Endothelial cell of umbilical vein (primary cell): ENCODE data around the gene MRPS35. TPM values are rescaled to one million over a fixed set of nuclear protein-coding genes. Genes with fewer than 3 reads are reported as not detected.
"Not testable (repeated sequence)": the region's sequence is repeated elsewhere in the genome, so short reads cannot be mapped to it uniquely, and the experiment has no call there.

Experiments used
- BruUV-seq: library from RNA; stranded (reverse); fragments of 400-500 nt; replicated peaks from 2 replicates; lab custom pipeline; 2021; lab: Mats Ljungman, UMichigan
- CTCF ChIA-PET: fragments of 300-600, 350-600 bp; sonication (Branson Sonifier 250); formaldehyde crosslinking; loops from one replicate; lab custom pipeline; 2021; ENCODE audit warnings: antibody characterized with exemption, inconsistent platforms; lab: Charles Lee
- POLR2A ChIA-PET: fragments of 300-600, 350-600 bp; sonication (Branson Sonifier 250); formaldehyde crosslinking; loops from one replicate; lab custom pipeline; 2021; ENCODE audit warnings: antibody characterized with exemption, inconsistent platforms; lab: Charles Lee
- DNase-seq: peaks from one replicate; pipeline ENCODE4 v3.0.0-alpha.2; 2011; ENCODE audit warnings: low read depth, low spot score
- FAIRE-seq: peaks from 2 replicates; lab custom pipeline; 2011; peaks lifted over from hg19 to GRCh38; lab: Jason Lieb, UNC
- H2AFZ ChIP-seq: 2 replicates; pipeline ENCODE4 v1.6.0; 2012; ENCODE audit warnings: low read depth, low read length, control low read depth, inconsistent platforms
- H3K27ac ChIP-seq: 2 replicates; pipeline ENCODE4 v1.5.1; 2011; ENCODE audit warnings: low read depth, mild to moderate bottlenecking, control low read depth, low read length, moderate library complexity; ENCODE audit not compliant: insufficient read depth
- H3K27me3 ChIP-seq, 2 experiments: 2 replicates each; pipeline versions ENCODE4 v1.6.0 to v1.6.1; 2011; ENCODE audit warnings: low read length in 2 of 2, mixed read lengths in 1 of 2; ENCODE audit not compliant: control insufficient read depth in 2 of 2, insufficient read depth in 2 of 2
- H3K36me3 ChIP-seq, 2 experiments: 2 replicates in 1 of 2; 3 replicates in 1 of 2; pipeline ENCODE4 v1.5.1; 2011; ENCODE audit warnings: low read length in 2 of 2, mild to moderate bottlenecking in 1 of 2, moderate library complexity in 1 of 2; ENCODE audit not compliant: control insufficient read depth in 2 of 2, insufficient read depth in 2 of 2; ENCODE audit errors: extremely low read depth in 1 of 2
- H3K4me1 ChIP-seq: 3 replicates; pipeline ENCODE4 v1.5.1; 2011; ENCODE audit warnings: mild to moderate bottlenecking, low read length; ENCODE audit not compliant: control insufficient read depth, insufficient read depth; ENCODE audit errors: extremely low read depth
- H3K4me2 ChIP-seq: 2 replicates; pipeline ENCODE4 v1.6.1; 2011; ENCODE audit warnings: low read length, control low read depth, mixed read lengths; ENCODE audit not compliant: insufficient read depth
- H3K4me3 ChIP-seq, 3 experiments: fragments of 200-600 bp in 1 of 3; sonication (generic), shearing (Covaris generic) in 1 of 3; replicated peaks in 1 of 3; 2 replicates each; pipeline ENCODE4 v1.5.1; 2011 to 2016; ENCODE audit warnings: control low read depth in 3 of 3, low read length in 3 of 3, mild to moderate bottlenecking in 2 of 3, inconsistent platforms in 1 of 3, low read depth in 1 of 3, moderate library complexity in 1 of 3; ENCODE audit not compliant: insufficient read depth in 1 of 3
- H3K79me2 ChIP-seq: 2 replicates; pipeline ENCODE4 v1.6.0; 2012; ENCODE audit warnings: low read length, inconsistent platforms; ENCODE audit not compliant: control insufficient read depth, insufficient read depth
- H3K9ac ChIP-seq: replicated peaks from 2 replicates; pipeline ENCODE3; 2011; ENCODE audit warnings: low read length, control low read depth; ENCODE audit not compliant: insufficient read depth; ENCODE audit errors: extremely low read depth
- H3K9me1 ChIP-seq: replicated peaks from 3 replicates; pipeline ENCODE4 v1.6.0; 2011; ENCODE audit warnings: mild to moderate bottlenecking, low read length; ENCODE audit not compliant: control insufficient read depth, insufficient read depth; ENCODE audit errors: extremely low read depth
- H3K9me3 ChIP-seq: replicated peaks from 2 replicates; pipeline ENCODE4 v1.5.1; 2012; ENCODE audit warnings: low read length, inconsistent platforms; ENCODE audit not compliant: control insufficient read depth, insufficient read depth
- H4K20me1 ChIP-seq: replicated peaks from 2 replicates; pipeline ENCODE3; 2011; ENCODE audit warnings: mild to moderate bottlenecking, low read length; ENCODE audit not compliant: control insufficient read depth, insufficient read depth; ENCODE audit errors: extremely low read depth
- GATA2 ChIP-seq: IDR thresholded peaks from 2 replicates; pipeline ENCODE4 v1.7.0; 2011; ENCODE audit warnings: low read depth, mild to moderate bottlenecking, moderate library complexity, mixed read lengths, low read length; ENCODE audit not compliant: insufficient read length, insufficient read depth
- JUN ChIP-seq: IDR thresholded peaks from 2 replicates; pipeline ENCODE4 v1.6.1; 2011; ENCODE audit warnings: borderline replicate concordance, low read depth; ENCODE audit not compliant: insufficient read length, insufficient read depth
- dilution Hi-C: fragments of 300-500 bp; cut with MboI; formaldehyde crosslinking; loops from one replicate; pipeline ENCODE4 v1.15.0; 2019; ENCODE audit warnings: low sequenced_read_pairs; ENCODE audit not compliant: extremely low pct_ligation_motif_present
- intact Hi-C: fragments of 100-400 bp; cut with micrococcal nuclease; formaldehyde crosslinking; loops from one replicate; pipeline ENCODE4 v1.10.0; 2022
- polyA plus RNA-seq, 4 experiments: library from polyadenylated mRNA; depleted of rRNA in 3 of 4; stranded (reverse) in 3 of 4; unstranded in 1 of 4; fragments of >200 nt; gene quantifications; 2 replicates each; pipeline versions ENCODE4 v1.2.1 to v1.2.3, GENCODE V29; 2011 to 2012; ENCODE audit warnings: missing spikeins in 1 of 4
- total RNA-seq: library from RNA; stranded (reverse); gene quantifications from 2 replicates; pipeline ENCODE4 v1.2.3, GENCODE V29; 2021
- TF ChIP-seq, protein P1 (sequence below), 2 donors: IDR thresholded peaks; 1 replicate in 1 of 2; 2 replicates in 1 of 2; pipeline ENCODE4 v1.5.1; 2011; ENCODE audit warnings: low read length in 2 of 2, mild to moderate bottlenecking in 2 of 2, moderate library complexity in 2 of 2, control low read depth in 1 of 2, inconsistent platforms in 1 of 2, low read depth in 1 of 2; ENCODE audit not compliant: insufficient read depth in 1 of 2; ENCODE audit errors: extremely low read depth in 1 of 2
- TF ChIP-seq, protein P2 (sequence below): IDR thresholded peaks from 2 replicates; pipeline ENCODE4 v1.6.1; 2011; ENCODE audit not compliant: insufficient read depth, insufficient read length

The MRPS35 gene
- total and polyA plus RNA-seq, 2 donors (not counting 3 experiments of a cell fraction or from before 2014, with no cell fraction given): 22.7 to 38.6 TPM

DNA sequence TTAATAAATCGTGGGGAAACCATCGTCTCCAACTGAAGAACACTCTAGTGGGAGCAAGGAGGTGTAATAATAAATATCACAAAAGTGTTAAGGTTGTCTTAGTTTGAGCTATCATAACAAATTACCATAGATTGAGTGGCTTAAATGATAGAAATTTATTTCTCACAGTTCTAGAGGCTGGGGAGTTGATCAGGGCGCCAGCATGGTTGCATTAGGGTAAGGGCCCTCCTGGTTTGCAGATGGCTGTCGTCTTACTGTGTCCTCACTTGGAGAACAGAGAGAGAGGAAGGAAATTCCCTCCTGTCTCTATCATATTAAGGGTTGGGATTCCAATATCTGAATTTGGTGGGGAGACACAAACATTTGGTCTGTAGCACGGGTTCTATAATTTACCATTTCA lies 33.0 kb downstream of the MRPS35 start:
- DNase-seq (no peak), FAIRE-seq (no peak)
- Histone ChIP-seq H3K27me3 (no peaks in the 10 kb centered on the region), H3K4me1 (no peaks in the 10 kb centered on the region), H4K20me1 (no peaks in the 10 kb centered on the region), H2AFZ (no peak overlapping the region), H3K9me1 (no peaks in the 10 kb centered on the region), H3K4me3 (no peak overlapping the region), H3K9me3 (no peaks in the 10 kb centered on the region), H3K36me3 (peaks cover 0 to 5% of the 10 kb centered on the region in 2 experiments), H3K9ac (no peak overlapping the region), H3K79me2 (peaks cover 4% of the 10 kb centered on the region), H3K27ac (no peak overlapping the region), H3K4me2 (no peak overlapping the region)
- dilution Hi-C loops (no loop called here), intact Hi-C loops (no loop called here)
- BruUV-seq: no TSS peak
- ChIA-PET CTCF (no interaction called here), POLR2A (no interaction called here)
- TF ChIP-seq JUN: no peak
- no peak for TF ChIP-seq GATA2
- TF ChIP-seq, protein P1, sequence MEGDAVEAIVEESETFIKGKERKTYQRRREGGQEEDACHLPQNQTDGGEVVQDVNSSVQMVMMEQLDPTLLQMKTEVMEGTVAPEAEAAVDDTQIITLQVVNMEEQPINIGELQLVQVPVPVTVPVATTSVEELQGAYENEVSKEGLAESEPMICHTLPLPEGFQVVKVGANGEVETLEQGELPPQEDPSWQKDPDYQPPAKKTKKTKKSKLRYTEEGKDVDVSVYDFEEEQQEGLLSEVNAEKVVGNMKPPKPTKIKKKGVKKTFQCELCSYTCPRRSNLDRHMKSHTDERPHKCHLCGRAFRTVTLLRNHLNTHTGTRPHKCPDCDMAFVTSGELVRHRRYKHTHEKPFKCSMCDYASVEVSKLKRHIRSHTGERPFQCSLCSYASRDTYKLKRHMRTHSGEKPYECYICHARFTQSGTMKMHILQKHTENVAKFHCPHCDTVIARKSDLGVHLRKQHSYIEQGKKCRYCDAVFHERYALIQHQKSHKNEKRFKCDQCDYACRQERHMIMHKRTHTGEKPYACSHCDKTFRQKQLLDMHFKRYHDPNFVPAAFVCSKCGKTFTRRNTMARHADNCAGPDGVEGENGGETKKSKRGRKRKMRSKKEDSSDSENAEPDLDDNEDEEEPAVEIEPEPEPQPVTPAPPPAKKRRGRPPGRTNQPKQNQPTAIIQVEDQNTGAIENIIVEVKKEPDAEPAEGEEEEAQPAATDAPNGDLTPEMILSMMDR (IDR thresholded peaks at IDR 0.05; ENCODE audit: extremely low read depth in 1 of 2, insufficient read depth in 1 of 2, low read depth in 1 of 2, low read length in 2 of 2): no peak
- TF ChIP-seq, protein P2, sequence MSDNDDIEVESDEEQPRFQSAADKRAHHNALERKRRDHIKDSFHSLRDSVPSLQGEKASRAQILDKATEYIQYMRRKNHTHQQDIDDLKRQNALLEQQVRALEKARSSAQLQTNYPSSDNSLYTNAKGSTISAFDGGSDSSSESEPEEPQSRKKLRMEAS: no peak

DNA sequence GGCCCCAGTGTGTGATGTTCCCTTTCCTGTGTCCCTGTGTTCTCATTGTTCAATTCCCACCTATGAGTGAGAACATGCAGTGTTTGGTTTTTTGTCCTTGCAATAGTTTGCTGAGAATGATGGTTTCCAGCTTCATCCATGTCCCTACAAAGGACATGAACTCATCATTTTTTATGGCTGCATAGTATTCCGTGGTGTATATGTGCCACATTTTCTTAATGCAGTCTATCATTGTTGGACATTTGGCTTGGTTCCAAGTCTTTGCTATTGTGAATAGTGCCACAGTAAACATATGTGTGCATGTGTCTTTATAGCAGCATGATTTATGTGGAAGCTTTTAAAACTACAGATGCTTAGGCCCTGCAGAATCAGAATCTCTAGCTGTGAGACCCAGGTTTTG lies 35.1 kb downstream of the MRPS35 start:
- CTCF ChIA-PET: interaction anchor here (0.5 to 1.7 kb wide), 4 partner anchors 9 to 75 kb away, joined by 3 to 5 read pairs (median 4); no protein-coding TSS in a partner anchor
- DNase-seq, dilution Hi-C loops: not testable (repeated sequence)

More for the DNA sequence above, 35.1 kb downstream of the MRPS35 start:
- H3K9me3 ChIP-seq, intact Hi-C loops, H3K27ac ChIP-seq, POLR2A ChIA-PET, H4K20me1 ChIP-seq, H3K79me2 ChIP-seq, H3K4me1 ChIP-seq, H2AFZ ChIP-seq, H3K9ac ChIP-seq, FAIRE-seq, H3K27me3 ChIP-seq, H3K4me2 ChIP-seq, H3K36me3 ChIP-seq, H3K9me1 ChIP-seq, H3K4me3 ChIP-seq, BruUV-seq: not testable (repeated sequence)
